ENCODE data around the gene MGA.

The MGA gene

DNA sequence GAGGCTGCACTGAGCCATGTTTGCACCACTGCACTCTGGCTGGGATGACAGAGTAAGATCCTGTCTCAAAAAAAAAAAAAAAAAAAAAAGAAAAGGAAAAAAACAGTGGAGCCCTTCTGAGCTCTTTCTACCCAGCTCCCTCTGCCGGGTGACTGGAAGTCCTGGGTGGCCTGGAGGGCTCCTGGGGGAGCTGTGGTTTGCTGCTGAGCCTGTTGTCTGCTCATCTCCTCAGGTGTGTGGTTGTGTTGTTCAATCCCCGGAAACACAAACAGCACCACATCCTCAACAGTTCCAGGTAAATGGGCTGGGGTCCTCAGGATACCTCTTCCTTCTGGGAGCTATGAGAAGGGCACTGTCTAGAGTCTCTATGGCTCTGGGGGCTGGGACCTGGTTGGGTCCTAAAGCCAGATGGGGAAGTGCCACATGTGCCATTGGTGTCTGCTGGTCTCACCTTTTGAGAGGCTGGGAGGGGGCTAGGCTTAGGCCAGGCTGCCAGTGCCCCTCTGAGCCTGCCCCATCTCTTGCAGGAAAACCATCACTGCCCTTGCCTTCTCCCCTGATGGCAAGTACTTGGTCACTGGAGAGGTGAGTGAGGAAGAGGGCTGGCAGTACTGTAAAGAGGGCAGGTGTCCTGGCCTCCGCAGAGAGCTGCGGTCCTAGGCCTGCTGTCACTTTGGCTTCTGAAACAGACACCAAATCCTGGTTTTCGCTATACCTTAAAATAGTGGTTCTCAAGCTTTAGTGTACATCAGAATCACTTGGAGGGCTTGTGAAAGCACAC is 150.6 kb downstream of the MGA start:
- no peak for DNase-seq

DNA sequence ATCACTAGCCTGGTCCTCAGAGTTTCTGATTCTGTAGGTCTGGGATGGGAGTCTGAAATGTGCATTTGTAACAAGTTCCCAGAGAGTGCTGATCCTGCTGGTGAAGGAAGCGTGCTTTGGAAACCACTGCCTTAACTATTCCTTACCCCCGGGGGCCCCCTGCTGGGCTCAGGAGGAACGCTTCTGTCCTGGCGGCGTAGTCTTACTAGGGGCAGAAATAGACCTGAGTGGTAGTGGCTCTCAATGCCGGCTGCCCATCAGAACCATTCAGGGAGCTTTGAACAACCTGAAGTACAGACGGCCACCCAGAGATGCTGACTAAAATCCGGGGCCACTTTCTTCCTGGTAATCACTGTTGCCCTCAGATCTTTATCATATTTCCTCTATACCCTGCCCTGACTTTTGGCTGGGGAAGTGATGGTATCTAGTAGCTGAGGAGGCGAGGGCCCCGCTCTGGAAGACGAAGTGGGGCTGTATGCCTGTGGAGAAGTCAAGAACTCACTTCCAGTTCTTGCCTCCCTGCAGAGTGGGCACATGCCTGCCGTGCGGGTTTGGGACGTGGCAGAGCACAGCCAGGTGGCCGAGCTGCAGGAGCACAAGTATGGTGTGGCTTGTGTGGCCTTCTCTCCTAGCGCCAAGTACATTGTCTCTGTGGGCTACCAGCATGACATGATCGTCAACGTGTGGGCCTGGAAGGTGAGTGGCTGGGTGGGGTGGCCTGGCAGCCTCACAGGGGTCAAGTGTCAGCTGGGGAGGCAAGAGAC is 151.4 kb downstream of the MGA start:
- peak; percentile 76 to 80 for DNase-seq

DNA sequence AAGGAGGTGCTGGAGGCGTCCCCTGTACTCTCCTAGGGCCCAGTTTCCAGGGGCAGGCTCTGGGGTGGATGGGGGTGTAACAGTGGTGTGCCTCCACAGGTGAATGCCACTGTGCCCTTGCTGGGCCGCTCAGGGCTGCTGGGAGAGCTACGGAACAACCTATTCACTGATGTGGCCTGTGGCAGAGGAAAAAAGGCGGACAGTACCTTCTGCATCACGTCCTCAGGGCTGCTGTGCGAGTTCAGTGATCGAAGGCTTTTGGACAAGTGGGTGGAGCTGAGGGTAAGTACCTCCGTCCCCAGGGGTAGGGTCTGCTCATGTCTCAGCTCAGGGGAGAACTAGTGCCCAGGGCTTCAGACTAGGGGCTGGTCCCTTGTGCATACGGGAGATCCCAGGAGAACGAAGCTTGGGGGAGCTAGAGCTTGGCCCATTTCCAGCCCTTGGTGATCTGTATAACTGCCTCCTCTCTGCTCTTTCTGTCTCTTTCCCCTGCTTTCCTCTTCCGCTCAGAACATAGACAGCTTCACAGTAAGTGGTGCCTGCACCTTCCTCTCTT is 152.7 kb downstream of the MGA start:
- no peak for DNase-seq

DNA sequence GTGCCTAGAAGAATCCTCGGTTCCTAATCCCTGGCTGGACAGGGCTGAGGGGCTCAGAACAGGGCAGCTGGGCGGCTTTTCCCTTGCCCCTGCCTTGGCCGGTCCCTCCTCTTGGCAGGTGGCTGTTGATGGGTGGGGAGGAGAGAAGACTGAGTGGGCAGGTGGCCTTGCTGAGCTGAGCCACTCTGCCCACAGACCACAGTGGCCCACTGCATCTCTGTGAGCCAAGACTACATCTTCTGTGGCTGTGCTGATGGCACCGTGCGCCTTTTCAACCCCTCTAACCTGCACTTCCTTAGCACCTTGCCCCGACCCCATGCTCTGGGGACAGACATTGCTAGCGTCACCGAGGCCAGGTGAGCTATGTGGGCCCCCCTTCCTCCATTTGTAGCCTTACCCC is 153.2 kb downstream of the MGA start:
- no peak for DNase-seq

DNA sequence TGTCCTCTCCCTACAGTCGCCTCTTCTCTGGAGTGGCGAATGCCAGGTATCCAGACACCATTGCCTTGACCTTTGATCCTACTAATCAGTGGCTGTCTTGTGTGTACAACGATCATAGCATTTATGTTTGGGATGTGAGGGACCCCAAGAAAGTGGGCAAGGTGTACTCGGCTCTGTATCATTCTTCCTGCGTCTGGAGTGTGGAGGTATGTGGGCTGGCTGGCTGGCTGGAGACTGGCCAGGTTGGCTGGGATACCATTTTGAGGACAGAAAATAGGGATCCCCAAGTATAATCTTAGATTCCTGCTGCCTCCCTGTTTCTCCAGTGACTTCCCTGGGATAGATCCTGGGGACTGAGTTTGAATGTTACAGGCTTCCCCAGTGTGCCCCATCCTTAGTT is 154.3 kb downstream of the MGA start:
- DNase-seq = no peak

DNA sequence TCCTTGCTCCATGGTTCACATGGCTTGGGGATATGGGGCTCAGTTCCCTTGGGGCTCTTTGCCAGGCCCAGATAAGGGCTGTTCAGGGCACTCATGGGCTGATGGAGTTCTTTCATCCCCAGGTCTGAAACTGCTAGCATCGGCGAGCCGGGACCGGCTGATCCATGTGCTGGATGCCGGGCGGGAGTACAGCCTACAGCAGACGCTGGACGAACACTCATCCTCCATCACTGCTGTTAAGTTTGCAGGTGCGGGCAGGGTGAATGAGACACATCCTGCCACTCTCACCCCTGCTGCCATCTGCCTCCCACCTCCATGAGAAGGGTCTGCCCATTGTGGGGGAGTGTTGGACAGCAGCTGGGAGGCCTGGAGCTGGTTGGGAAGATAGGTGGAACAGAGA is 156.6 kb downstream of the MGA start:
- DNase-seq = no peak

DNA sequence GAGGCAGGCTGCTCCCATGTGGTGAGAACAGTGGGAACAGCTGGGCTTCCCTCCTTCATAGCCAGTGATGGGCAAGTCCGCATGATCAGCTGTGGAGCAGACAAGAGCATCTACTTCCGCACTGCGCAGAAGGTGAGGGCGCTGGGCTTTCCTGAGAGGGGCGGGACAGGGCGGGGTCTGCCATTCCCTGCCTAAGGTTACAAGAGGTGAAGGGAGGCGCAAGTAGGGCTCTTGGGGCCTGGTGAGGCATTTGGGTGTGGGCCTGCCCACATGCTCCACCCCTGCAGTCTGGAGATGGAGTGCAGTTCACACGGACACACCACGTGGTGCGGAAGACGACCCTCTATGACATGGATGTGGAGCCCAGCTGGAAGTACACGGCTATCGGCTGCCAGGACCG is 157.1 kb downstream of the MGA start:
- no peak for DNase-seq

DNA sequence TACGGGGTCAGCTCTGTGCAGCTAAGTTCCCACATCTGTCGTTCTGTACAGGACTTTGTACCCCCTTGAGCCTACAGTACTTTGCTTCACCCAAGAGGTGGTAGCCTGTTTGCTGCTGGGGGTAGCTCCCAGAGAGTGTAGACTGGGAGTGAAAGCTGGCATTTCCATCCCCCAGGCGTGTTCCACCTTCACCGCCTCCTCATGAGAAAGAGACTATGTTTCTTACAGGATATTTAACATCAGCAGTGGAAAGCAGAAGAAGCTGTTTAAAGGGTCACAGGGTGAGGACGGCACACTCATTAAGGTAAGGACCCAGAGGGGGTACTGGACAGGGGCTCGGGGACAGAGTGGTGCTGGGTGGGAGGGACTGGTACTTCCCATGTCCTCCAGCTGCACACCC is 157.6 kb downstream of the MGA start:
- DNase-seq = no peak

DNA sequence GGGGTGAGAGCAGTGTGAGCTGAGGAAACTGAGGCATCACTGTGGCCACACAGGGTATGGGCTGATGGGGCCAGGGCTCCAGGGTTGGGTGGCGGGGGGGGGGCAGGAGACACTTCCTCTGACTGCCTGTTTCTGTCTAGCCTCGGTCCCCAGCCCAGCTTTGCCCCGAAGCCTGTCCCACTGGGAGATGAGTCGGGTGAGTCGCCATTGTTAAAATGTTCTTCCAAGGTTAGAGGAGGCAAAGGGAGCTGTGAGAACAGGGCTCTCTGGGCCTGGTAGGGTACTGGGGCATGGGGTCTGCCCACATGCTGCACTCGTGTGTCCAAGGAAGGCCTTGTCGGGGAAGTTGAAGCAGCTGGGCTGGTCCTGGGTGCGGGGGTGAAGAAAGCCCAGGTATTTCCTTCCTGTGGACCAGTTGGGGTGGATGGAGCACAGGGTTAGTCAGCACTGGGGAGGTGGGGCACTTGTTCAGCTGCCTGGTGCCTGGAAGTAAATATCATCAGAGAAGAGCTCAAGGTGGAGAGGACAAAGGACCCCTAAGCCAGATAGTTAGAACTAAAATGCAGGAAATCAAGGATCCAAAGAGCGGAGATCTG is 159.3 kb downstream of the MGA start:
- DNase-seq = no peak

DNA sequence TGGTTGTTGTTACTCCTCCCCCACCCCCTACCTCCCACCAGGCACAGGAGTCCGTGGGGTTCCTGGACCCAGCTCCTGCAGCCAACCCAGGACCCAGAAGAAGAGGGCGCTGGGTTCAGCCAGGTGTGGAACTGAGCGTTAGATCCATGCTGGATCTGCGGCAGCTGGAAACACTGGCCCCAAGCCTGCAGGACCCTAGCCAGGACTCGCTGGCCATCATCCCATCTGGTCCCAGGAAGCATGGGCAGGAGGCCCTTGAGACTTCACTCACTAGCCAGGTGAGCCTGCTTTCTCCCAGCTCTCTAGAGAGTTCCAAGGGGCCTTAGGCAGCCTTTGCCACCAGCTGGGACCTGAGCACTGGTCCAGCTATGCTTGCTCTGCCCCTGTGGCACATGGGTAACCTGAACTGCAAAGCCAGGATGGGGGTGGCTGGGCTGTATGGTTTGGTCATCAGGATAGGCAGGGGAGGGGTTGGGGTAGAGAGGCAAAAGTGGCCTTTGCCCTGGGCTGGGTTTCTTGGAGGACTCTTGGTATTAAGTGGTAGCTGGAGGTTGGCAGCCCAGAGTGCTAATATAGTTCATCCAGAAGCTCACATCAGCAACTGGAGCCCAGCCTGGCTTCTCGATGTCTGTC is 160.7 kb downstream of the MGA start:
- DNase-seq = no peak

DNA sequence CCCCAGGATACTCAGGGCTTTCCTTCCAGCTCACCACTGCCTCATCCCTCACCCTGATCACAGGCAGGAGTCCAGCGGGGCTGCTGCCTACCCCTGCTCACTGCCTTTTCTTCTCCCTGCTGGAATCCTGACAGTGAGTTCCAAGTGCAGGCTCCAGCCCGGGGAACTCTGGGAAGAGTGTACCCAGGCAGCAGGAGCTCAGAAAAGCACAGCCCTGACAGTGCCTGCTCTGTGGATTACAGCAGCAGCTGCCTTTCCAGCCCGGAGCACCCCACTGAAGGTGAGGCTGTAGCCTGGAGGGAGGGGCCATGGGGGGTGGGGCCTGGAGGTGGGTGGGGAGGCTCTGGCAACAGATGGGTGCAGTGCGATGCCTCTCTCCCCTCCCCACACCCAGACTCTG is 161.6 kb downstream of the MGA start:
- DNase-seq = no peak

DNA sequence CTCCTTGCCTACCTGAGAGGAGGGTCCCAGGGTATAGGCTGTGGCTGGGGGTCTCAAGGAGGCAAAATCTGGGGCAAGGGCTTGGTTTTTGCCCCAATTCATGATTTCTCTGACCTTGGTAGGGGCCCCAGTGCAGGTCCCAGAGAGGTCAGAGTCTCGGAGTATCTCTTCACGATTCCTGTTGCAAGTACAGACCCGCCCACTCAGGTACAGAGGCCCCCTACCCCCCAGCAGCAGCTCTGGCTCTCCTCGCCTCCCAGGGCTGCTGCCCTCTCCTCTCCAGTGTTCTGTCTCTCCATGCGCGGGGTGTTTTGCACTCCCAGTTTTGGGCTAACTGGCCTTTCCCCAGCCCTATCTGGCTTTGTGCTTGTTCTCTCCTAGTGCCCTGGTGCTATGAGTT is 162.3 kb downstream of the MGA start:
- no peak for DNase-seq
